HPDE6-E6E7 (cell line): ENCODE data around the gene ZNF277.
"Not testable (repeated sequence)": the region's sequence is repeated elsewhere in the genome, so short reads cannot be mapped to it uniquely, and the experiment has no call there.

Experiments used
- DNase-seq: peaks from one replicate; pipeline ENCODE4 v3.0.0; 2011; ENCODE audit warnings: missing footprints; ENCODE audit errors: extremely low spot score

Gene ZNF277

GRCh38 chr7:112350585-112350984 lies 144.1 kb downstream of the ZNF277 start:
- no peak for DNase-seq

GRCh38 chr7:112356596-112356995 lies 150.1 kb downstream of the ZNF277 start:
- DNase-seq: no peak

- DNase-seq: no peak
Observed at GRCh38 chr7:112357136-112357535, 150.6 kb downstream of the ZNF277 start.

- peak; percentile 10 for DNase-seq
Observed at GRCh38 chr7:112358513-112358912, 152.0 kb downstream of the ZNF277 start.

- DNase-seq: no peak
Observed at GRCh38 chr7:112359086-112359485, 152.6 kb downstream of the ZNF277 start.

- no peak for DNase-seq
Observed at GRCh38 chr7:112360681-112361080, 154.2 kb downstream of the ZNF277 start.

GRCh38 chr7:112361154-112361553 lies 154.7 kb downstream of the ZNF277 start:
- no peak for DNase-seq

GRCh38 chr7:112362053-112362650 lies 155.7 kb downstream of the ZNF277 start:
- no peak for DNase-seq

- no peak for DNase-seq
Observed at GRCh38 chr7:112362731-112363131, 156.2 kb downstream of the ZNF277 start.

- no peak for DNase-seq
Observed at GRCh38 chr7:112364388-112364787, 157.9 kb downstream of the ZNF277 start.

- DNase-seq: no peak
Observed at GRCh38 chr7:112365551-112365950, 159.1 kb downstream of the ZNF277 start.

- DNase-seq: no peak
Observed at GRCh38 chr7:112366886-112367285, 160.4 kb downstream of the ZNF277 start.

- DNase-seq: no peak
Observed at GRCh38 chr7:112370436-112370835, 163.9 kb downstream of the ZNF277 start.

GRCh38 chr7:112371701-112372100 lies 165.2 kb downstream of the ZNF277 start:
- DNase-seq: no peak

- DNase-seq: no peak
Observed at GRCh38 chr7:112372101-112372500, 165.6 kb downstream of the ZNF277 start.

- DNase-seq: no peak
Observed at GRCh38 chr7:112377593-112377992, 171.1 kb downstream of the ZNF277 start.

- no peak for DNase-seq
Observed at GRCh38 chr7:112381311-112382091, 175.0 kb downstream of the ZNF277 start.

GRCh38 chr7:112383671-112384417 lies 177.3 kb downstream of the ZNF277 start:
- DNase-seq: no peak

GRCh38 chr7:112385516-112385915 lies 179.0 kb downstream of the ZNF277 start:
- DNase-seq: no peak

GRCh38 chr7:112386619-112387018 lies 180.1 kb downstream of the ZNF277 start:
- no peak for DNase-seq

- DNase-seq: no peak
Observed at GRCh38 chr7:112390167-112390566, 183.7 kb downstream of the ZNF277 start.

- DNase-seq: not testable (repeated sequence)
Observed at GRCh38 chr7:112391079-112391821, 184.8 kb downstream of the ZNF277 start.
